ENCODE results near the gene PLBD2.

Gene PLBD2

GRCh38 chr12:113407931-113408600, 49.7 kb downstream of the PLBD2 start:
- H3K27ac ChIP-seq (ENCODE audit: insufficient read depth in 1 of 2, low read depth in 1 of 2, low read length in 2 of 2, poor library complexity in 1 of 2, severe bottlenecking in 2 of 2) = peak overlapping the region; percentile 17 to 63

GRCh38 chr12:113408756-113409298, 50.4 kb downstream of the PLBD2 start:
- 63% methylated on average over 5 of the region's 11 CpGs for WGBS (ENCODE audit: insufficient coverage)
- Histone ChIP-seq H3K27me3 (replicated peaks in 2 of 5; ENCODE audit: control insufficient read depth in 4 of 5, insufficient read depth in 5 of 5, low read length in 4 of 5) (no peaks in the 10 kb centered on the region), H3K4me1 (ENCODE audit: control extremely low read depth in 1 of 4, control insufficient read depth in 4 of 4, insufficient read depth in 4 of 4, low read length in 3 of 4) (peaks cover 0 to 35% (median 18%) of the 10 kb centered on the region in 4 experiments), H3K4me3 (ENCODE audit: control insufficient read depth in 1 of 7, extremely low read depth in 1 of 7, insufficient read depth in 4 of 7, low read depth in 2 of 7, low read length in 6 of 7) (no peak overlapping the region), H3K9me3 (ENCODE audit: control extremely low read depth in 1 of 5, control insufficient read depth in 4 of 5, insufficient read depth in 2 of 5, low read depth in 1 of 5, low read length in 4 of 5) (no peaks in the 10 kb centered on the region), H3K36me3 (ENCODE audit: control insufficient read depth in 4 of 4, insufficient read depth in 4 of 4, low read length in 3 of 4) (no peaks in the 10 kb centered on the region), H3K27ac (ENCODE audit: insufficient read depth in 1 of 2, low read depth in 1 of 2, low read length in 2 of 2, poor library complexity in 1 of 2, severe bottlenecking in 2 of 2) (peak overlapping the region in 1 of 2 experiments; percentile 63)
- CTCF ChIA-PET = interaction anchor here (0.7 to 2.3 kb wide), 4 partner anchors 14 to 357 kb away, joined by 3 to 5 read pairs (median 4); partner anchors contain the start of gene SDSL
- DNase-seq = peak; percentile 16 to 74 (median 62)
- POLR2A ChIA-PET = interaction anchor here (2.0 kb wide), 1 partner anchor 13 kb away, joined by 6 read pairs; the partner anchor contains the start of gene SDSL

More at GRCh38 chr12:113407931-113408600, 49.7 kb downstream of the PLBD2 start:
- Histone ChIP-seq H3K27me3 (replicated peaks in 2 of 5; ENCODE audit: control insufficient read depth in 4 of 5, insufficient read depth in 5 of 5, low read length in 4 of 5) (no peaks in the 10 kb centered on the region), H3K4me3 (ENCODE audit: control insufficient read depth in 1 of 7, extremely low read depth in 1 of 7, insufficient read depth in 4 of 7, low read depth in 2 of 7, low read length in 6 of 7) (peak overlapping the region in 2 of 7 experiments; percentile 33 to 42), H3K36me3 (ENCODE audit: control insufficient read depth in 4 of 4, insufficient read depth in 4 of 4, low read length in 3 of 4) (no peaks in the 10 kb centered on the region), H3K4me1 (ENCODE audit: control extremely low read depth in 1 of 4, control insufficient read depth in 4 of 4, insufficient read depth in 4 of 4, low read length in 3 of 4) (peaks cover 0 to 38% (median 26%) of the 10 kb centered on the region in 4 experiments), H3K9me3 (ENCODE audit: control extremely low read depth in 1 of 5, control insufficient read depth in 4 of 5, insufficient read depth in 2 of 5, low read depth in 1 of 5, low read length in 4 of 5) (no peaks in the 10 kb centered on the region)
- peak; percentile 21 to 67 (median 58) for DNase-seq
- CTCF ChIA-PET = interaction anchor here (0.8 to 1.8 kb wide), 3 partner anchors 17 to 211 kb away, joined by 3 to 7 read pairs (median 4); no protein-coding TSS in a partner anchor
- POLR2A ChIA-PET = interaction anchor here (1.0 to 2.0 kb wide), 2 partner anchors 9 to 14 kb away, joined by 4 to 6 read pairs; partner anchors contain the start of gene SDSL
- 50% methylated on average over 2 of the region's 6 CpGs for WGBS (ENCODE audit: insufficient coverage)

- POLR2A ChIA-PET = no interaction called here
- H3K27ac ChIP-seq (ENCODE audit: insufficient read depth in 1 of 2, low read depth in 1 of 2, low read length in 2 of 2, poor library complexity in 1 of 2, severe bottlenecking in 2 of 2) = no peak overlapping the region
- WGBS (ENCODE audit: insufficient coverage) = 89% methylated on average over 6 of the region's 9 CpGs
- no peaks in the 10 kb centered on the region for H3K27me3 ChIP-seq (replicated peaks in 2 of 5; ENCODE audit: control insufficient read depth in 4 of 5, insufficient read depth in 5 of 5, low read length in 4 of 5)
- H3K36me3 ChIP-seq (ENCODE audit: control insufficient read depth in 4 of 4, insufficient read depth in 4 of 4, low read length in 3 of 4) = no peaks in the 10 kb centered on the region
- no peak for DNase-seq
- CTCF ChIA-PET = interaction anchor here (0.7 to 2.3 kb wide), 3 partner anchors 13 to 358 kb away, joined by 3 to 5 read pairs (median 3); partner anchors contain the start of gene SDSL
- H3K9me3 ChIP-seq (ENCODE audit: control extremely low read depth in 1 of 5, control insufficient read depth in 4 of 5, insufficient read depth in 2 of 5, low read depth in 1 of 5, low read length in 4 of 5) = no peaks in the 10 kb centered on the region
- peaks cover 0 to 28% (median 14%) of the 10 kb centered on the region in 4 experiments for H3K4me1 ChIP-seq (ENCODE audit: control extremely low read depth in 1 of 4, control insufficient read depth in 4 of 4, insufficient read depth in 4 of 4, low read length in 3 of 4)
- H3K4me3 ChIP-seq (ENCODE audit: control insufficient read depth in 1 of 7, extremely low read depth in 1 of 7, insufficient read depth in 4 of 7, low read depth in 2 of 7, low read length in 6 of 7) = no peak overlapping the region
Observed at GRCh38 chr12:113409462-113410124, 51.2 kb downstream of the PLBD2 start.

- H3K4me1 ChIP-seq (ENCODE audit: control extremely low read depth in 1 of 4, control insufficient read depth in 4 of 4, insufficient read depth in 4 of 4, low read length in 3 of 4) = peaks cover 0 to 23% (median 13%) of the 10 kb centered on the region in 4 experiments
- no peak for DNase-seq
- no peak overlapping the region for H3K4me3 ChIP-seq (ENCODE audit: control insufficient read depth in 1 of 7, extremely low read depth in 1 of 7, insufficient read depth in 4 of 7, low read depth in 2 of 7, low read length in 6 of 7)
- no peak overlapping the region for H3K27ac ChIP-seq (ENCODE audit: insufficient read depth in 1 of 2, low read depth in 1 of 2, low read length in 2 of 2, poor library complexity in 1 of 2, severe bottlenecking in 2 of 2)
- no peaks in the 10 kb centered on the region for H3K9me3 ChIP-seq (ENCODE audit: control extremely low read depth in 1 of 5, control insufficient read depth in 4 of 5, insufficient read depth in 2 of 5, low read depth in 1 of 5, low read length in 4 of 5)
- WGBS (ENCODE audit: insufficient coverage) = 89% methylated on average over 11 of the region's 11 CpGs
- CTCF ChIA-PET = interaction anchor here (1.4 kb wide), 1 partner anchor 12 kb away, joined by 3 read pairs; no protein-coding TSS in a partner anchor
- POLR2A ChIA-PET = no interaction called here
- no peaks in the 10 kb centered on the region for H3K27me3 ChIP-seq (replicated peaks in 2 of 5; ENCODE audit: control insufficient read depth in 4 of 5, insufficient read depth in 5 of 5, low read length in 4 of 5)
- no peaks in the 10 kb centered on the region for H3K36me3 ChIP-seq (ENCODE audit: control insufficient read depth in 4 of 4, insufficient read depth in 4 of 4, low read length in 3 of 4)
Observed at GRCh38 chr12:113413488-113413939, 55.1 kb downstream of the PLBD2 start.

DNA sequence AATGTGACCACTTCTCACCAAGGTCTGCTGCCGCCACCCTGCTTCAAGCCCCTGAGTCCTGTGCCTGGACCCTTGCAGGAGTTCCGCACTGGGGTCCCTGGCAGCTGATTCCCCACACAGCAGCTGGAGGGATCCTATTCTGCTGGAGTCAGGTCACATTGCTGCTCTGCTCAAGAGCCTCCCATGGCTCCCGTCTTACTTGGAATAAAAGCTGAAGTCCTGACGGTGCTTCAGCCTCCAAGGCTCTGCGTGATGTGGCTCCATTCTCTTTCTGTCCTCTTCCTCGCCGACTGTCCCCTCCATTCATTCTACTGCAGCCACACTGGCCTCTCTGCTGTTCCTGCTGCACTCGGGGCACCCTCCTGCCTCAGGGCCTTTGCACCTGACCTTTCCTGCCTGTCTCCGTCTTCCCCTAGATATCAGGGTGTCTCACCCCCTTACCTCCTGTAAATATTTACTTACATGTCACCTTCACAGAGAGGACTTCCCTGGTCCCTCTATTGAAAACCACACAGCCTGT, 56.2 kb downstream of the PLBD2 start:
- WGBS (ENCODE audit: insufficient coverage) = 94% methylated on average over 9 of the region's 9 CpGs
- Histone ChIP-seq H3K27ac (ENCODE audit: insufficient read depth in 1 of 2, low read depth in 1 of 2, low read length in 2 of 2, poor library complexity in 1 of 2, severe bottlenecking in 2 of 2) (no peak overlapping the region), H3K9me3 (ENCODE audit: control extremely low read depth in 1 of 5, control insufficient read depth in 4 of 5, insufficient read depth in 2 of 5, low read depth in 1 of 5, low read length in 4 of 5) (no peaks in the 10 kb centered on the region), H3K4me1 (ENCODE audit: control extremely low read depth in 1 of 4, control insufficient read depth in 4 of 4, insufficient read depth in 4 of 4, low read length in 3 of 4) (peaks cover 0 to 19% (median 8%) of the 10 kb centered on the region in 4 experiments), H3K4me3 (ENCODE audit: control insufficient read depth in 1 of 7, extremely low read depth in 1 of 7, insufficient read depth in 4 of 7, low read depth in 2 of 7, low read length in 6 of 7) (no peak overlapping the region), H3K27me3 (replicated peaks in 2 of 5; ENCODE audit: control insufficient read depth in 4 of 5, insufficient read depth in 5 of 5, low read length in 4 of 5) (no peaks in the 10 kb centered on the region), H3K36me3 (ENCODE audit: control insufficient read depth in 4 of 4, insufficient read depth in 4 of 4, low read length in 3 of 4) (no peaks in the 10 kb centered on the region)
- CTCF ChIA-PET = interaction anchor here (1.0 to 1.4 kb wide), 2 partner anchors 9 to 11 kb away, joined by 3 read pairs; no protein-coding TSS in a partner anchor
- no peak for DNase-seq
- POLR2A ChIA-PET = no interaction called here

DNA sequence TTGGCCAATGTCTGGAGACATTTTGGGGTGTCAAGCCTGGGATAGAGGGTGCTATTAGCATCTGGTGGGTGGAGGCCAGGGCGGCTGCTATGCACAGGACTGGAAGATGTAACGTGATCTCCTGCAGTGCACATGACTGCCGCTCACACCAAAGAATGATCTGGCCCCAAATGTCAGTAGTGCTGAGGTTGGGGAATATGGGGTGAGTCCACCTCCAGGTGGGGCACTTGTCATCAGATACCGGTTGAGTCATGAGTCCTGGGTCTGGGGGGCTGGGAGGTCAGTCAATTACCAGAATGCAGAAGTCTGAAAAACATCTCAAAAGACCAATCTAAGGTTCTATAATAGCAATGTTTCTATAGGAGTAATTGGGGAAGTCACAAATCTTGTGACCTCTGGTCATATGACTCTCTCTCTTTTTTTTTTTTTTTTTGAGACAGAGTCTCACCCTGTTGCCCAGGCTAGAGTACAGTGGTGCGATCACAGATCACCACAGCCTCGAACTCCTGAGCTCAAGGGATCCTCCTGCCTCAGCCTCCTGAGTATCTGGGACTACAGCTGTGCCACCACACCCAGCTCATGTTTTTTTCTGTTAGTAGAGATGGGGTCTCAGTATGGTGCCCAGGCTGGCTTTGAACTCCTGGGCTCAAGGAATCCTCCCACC, 57.8 kb downstream of the PLBD2 start:
- POLR2A ChIA-PET = interaction anchor here (1.1 kb wide), 1 partner anchor 8 kb away, joined by 4 read pairs; no protein-coding TSS in a partner anchor
- Histone ChIP-seq H3K4me3 (ENCODE audit: control insufficient read depth in 1 of 7, extremely low read depth in 1 of 7, insufficient read depth in 4 of 7, low read depth in 2 of 7, low read length in 6 of 7) (no peak overlapping the region), H3K27me3 (replicated peaks in 2 of 5; ENCODE audit: control insufficient read depth in 4 of 5, insufficient read depth in 5 of 5, low read length in 4 of 5) (no peaks in the 10 kb centered on the region), H3K27ac (ENCODE audit: insufficient read depth in 1 of 2, low read depth in 1 of 2, low read length in 2 of 2, poor library complexity in 1 of 2, severe bottlenecking in 2 of 2) (no peak overlapping the region), H3K36me3 (ENCODE audit: control insufficient read depth in 4 of 4, insufficient read depth in 4 of 4, low read length in 3 of 4) (no peaks in the 10 kb centered on the region), H3K4me1 (ENCODE audit: control extremely low read depth in 1 of 4, control insufficient read depth in 4 of 4, insufficient read depth in 4 of 4, low read length in 3 of 4) (peaks cover 0 to 23% (median 10%) of the 10 kb centered on the region in 4 experiments), H3K9me3 (ENCODE audit: control extremely low read depth in 1 of 5, control insufficient read depth in 4 of 5, insufficient read depth in 2 of 5, low read depth in 1 of 5, low read length in 4 of 5) (no peaks in the 10 kb centered on the region)
- CTCF ChIA-PET = interaction anchor here (0.7 to 1.1 kb wide), 2 partner anchors 11 to 43 kb away, joined by 3 to 4 read pairs; no protein-coding TSS in a partner anchor
- WGBS (ENCODE audit: insufficient coverage) = 100% methylated on average over 3 of the region's 6 CpGs
- peak; percentile 26 to 82 (median 77) for DNase-seq
